GM12878 (cell line): ENCODE measurements around the gene FGGY.

Experiments used
- EGR1 ChIP-seq, 2 experiments: IDR thresholded peaks; 1 replicate in 1 of 2; 2 replicates in 1 of 2; pipeline ENCODE4 v1.6.1; 2011 to 2012; ENCODE audit warnings: low read depth in 2 of 2, low read length in 2 of 2, borderline replicate concordance in 1 of 2, mild to moderate bottlenecking in 1 of 2, moderate library complexity in 1 of 2
- GATAD2B ChIP-seq: fragments of 450-650 bp; conservative IDR thresholded peaks from 2 replicates; pipeline ENCODE4 v1.6.1; 2017; ENCODE audit warnings: low read depth, mild to moderate bottlenecking, moderate library complexity
- HDGF ChIP-seq: fragments of 450-650 bp; IDR thresholded peaks from 2 replicates; pipeline ENCODE4 v1.6.1; 2016; ENCODE audit warnings: antibody characterized with exemption
- TF ChIP-seq, protein P1 (sequence below): fragments of 450-650 bp; IDR thresholded peaks from 2 replicates; pipeline ENCODE4 v1.6.1; 2018; ENCODE audit warnings: mild to moderate bottlenecking, low read depth, moderate library complexity; ENCODE audit not compliant: partially characterized antibody
- TF ChIP-seq, protein P2 (sequence below), 3 experiments: IDR thresholded peaks in 2 of 3; conservative IDR thresholded peaks in 1 of 3; 2 replicates each; pipeline ENCODE4 v1.5.1; 2011; ENCODE audit warnings: low read depth in 3 of 3, low read length in 3 of 3, mild to moderate bottlenecking in 3 of 3, control low read depth in 2 of 3, moderate library complexity in 2 of 3, inconsistent platforms in 1 of 3, mixed read lengths in 1 of 3; ENCODE audit not compliant: control insufficient read depth in 2 of 3, insufficient read depth in 1 of 3; ENCODE audit errors: extremely low read depth in 1 of 3
- TF ChIP-seq, protein P3 (sequence below): IDR thresholded peaks from 2 replicates; pipeline ENCODE4 v1.6.1; 2011; ENCODE audit warnings: borderline replicate concordance, low read depth, mild to moderate bottlenecking, moderate library complexity, low read length; ENCODE audit not compliant: insufficient read depth, poor library complexity, severe bottlenecking

DNA sequence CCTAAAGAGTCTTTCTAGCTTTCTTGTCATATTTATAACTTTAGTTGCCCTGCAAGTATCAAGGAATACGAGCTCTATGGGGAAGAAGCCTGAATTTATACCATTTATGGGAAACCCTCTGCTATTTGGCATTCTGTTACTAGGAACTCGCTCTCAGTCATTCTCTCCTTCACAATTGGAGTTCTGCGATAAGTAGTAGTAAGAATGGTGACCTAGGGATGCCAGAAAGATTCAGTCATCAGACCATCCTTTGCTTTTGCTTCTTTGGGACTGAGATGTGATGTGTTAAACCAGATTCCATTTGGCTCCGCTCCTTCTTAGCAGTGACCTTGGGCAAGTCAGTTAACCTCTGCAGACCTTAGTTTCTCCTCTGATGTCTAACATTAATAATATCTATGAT is 256.5 kb downstream of the FGGY start:
- TF ChIP-seq HDGF (no peak), GATAD2B (no peak), EGR1 (IDR thresholded peaks at IDR 0.05; ENCODE audit: borderline replicate concordance in 1 of 2, low read depth in 2 of 2, low read length in 2 of 2) (no peak)
- TF ChIP-seq, protein P1, sequence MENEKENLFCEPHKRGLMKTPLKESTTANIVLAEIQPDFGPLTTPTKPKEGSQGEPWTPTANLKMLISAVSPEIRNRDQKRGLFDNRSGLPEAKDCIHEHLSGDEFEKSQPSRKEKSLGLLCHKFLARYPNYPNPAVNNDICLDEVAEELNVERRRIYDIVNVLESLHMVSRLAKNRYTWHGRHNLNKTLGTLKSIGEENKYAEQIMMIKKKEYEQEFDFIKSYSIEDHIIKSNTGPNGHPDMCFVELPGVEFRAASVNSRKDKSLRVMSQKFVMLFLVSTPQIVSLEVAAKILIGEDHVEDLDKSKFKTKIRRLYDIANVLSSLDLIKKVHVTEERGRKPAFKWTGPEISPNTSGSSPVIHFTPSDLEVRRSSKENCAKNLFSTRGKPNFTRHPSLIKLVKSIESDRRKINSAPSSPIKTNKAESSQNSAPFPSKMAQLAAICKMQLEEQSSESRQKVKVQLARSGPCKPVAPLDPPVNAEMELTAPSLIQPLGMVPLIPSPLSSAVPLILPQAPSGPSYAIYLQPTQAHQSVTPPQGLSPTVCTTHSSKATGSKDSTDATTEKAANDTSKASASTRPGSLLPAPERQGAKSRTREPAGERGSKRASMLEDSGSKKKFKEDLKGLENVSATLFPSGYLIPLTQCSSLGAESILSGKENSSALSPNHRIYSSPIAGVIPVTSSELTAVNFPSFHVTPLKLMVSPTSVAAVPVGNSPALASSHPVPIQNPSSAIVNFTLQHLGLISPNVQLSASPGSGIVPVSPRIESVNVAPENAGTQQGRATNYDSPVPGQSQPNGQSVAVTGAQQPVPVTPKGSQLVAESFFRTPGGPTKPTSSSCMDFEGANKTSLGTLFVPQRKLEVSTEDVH: no peak
- TF ChIP-seq, protein P2, sequence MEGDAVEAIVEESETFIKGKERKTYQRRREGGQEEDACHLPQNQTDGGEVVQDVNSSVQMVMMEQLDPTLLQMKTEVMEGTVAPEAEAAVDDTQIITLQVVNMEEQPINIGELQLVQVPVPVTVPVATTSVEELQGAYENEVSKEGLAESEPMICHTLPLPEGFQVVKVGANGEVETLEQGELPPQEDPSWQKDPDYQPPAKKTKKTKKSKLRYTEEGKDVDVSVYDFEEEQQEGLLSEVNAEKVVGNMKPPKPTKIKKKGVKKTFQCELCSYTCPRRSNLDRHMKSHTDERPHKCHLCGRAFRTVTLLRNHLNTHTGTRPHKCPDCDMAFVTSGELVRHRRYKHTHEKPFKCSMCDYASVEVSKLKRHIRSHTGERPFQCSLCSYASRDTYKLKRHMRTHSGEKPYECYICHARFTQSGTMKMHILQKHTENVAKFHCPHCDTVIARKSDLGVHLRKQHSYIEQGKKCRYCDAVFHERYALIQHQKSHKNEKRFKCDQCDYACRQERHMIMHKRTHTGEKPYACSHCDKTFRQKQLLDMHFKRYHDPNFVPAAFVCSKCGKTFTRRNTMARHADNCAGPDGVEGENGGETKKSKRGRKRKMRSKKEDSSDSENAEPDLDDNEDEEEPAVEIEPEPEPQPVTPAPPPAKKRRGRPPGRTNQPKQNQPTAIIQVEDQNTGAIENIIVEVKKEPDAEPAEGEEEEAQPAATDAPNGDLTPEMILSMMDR (IDR thresholded peaks at IDR 0.05 in 2 of 3, conservative IDR thresholded peaks at IDR 0.05 in 1 of 3; ENCODE audit: control insufficient read depth in 2 of 3, extremely low read depth in 1 of 3, insufficient read depth in 1 of 3, low read depth in 3 of 3, low read length in 3 of 3): no peak
- TF ChIP-seq, protein P3, sequence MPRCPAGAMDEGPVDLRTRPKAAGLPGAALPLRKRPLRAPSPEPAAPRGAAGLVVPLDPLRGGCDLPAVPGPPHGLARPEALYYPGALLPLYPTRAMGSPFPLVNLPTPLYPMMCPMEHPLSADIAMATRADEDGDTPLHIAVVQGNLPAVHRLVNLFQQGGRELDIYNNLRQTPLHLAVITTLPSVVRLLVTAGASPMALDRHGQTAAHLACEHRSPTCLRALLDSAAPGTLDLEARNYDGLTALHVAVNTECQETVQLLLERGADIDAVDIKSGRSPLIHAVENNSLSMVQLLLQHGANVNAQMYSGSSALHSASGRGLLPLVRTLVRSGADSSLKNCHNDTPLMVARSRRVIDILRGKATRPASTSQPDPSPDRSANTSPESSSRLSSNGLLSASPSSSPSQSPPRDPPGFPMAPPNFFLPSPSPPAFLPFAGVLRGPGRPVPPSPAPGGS: no peak
